GM12865 (cell line): Measurements from ENCODE around the gene ASXL2.
"Not testable (repeated sequence)": the region's sequence is repeated elsewhere in the genome, so short reads cannot be mapped to it uniquely, and the experiment has no call there.

ENCODE experiments used
- DNase-seq: peaks from one replicate; pipeline ENCODE4 v3.0.0; 2010; ENCODE audit warnings: low read depth
- H3K4me3 ChIP-seq: 2 replicates; pipeline ENCODE4 v1.5.1; 2011; ENCODE audit warnings: mild to moderate bottlenecking, low read depth, low read length, control low read depth
- CTCF ChIP-seq: IDR thresholded peaks from 2 replicates; pipeline ENCODE4 v1.5.1; 2011; ENCODE audit warnings: low read length, control low read depth, low read depth, inconsistent platforms; ENCODE audit not compliant: insufficient read depth; ENCODE audit errors: missing control alignments

The ASXL2 gene

DNA sequence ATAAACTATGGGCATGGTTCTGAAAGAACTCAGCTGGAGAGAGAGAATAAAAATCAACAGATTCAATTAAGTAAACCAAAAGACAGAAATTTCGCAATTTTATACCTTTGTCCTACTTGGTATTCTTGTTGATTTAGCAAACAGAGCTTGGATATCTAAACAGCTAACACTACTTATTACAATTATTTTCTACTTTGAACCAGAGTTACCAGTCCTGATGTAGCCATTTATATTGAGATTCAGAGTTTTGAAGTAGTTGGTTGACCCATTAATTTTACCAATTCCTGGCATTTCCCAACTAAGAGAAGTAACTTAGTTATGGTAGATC is 48.9 kb downstream of the ASXL2 start:
- DNase-seq, result no peak
- no peak for TF ChIP-seq CTCF
- no peak overlapping the region for H3K4me3 ChIP-seq

DNA sequence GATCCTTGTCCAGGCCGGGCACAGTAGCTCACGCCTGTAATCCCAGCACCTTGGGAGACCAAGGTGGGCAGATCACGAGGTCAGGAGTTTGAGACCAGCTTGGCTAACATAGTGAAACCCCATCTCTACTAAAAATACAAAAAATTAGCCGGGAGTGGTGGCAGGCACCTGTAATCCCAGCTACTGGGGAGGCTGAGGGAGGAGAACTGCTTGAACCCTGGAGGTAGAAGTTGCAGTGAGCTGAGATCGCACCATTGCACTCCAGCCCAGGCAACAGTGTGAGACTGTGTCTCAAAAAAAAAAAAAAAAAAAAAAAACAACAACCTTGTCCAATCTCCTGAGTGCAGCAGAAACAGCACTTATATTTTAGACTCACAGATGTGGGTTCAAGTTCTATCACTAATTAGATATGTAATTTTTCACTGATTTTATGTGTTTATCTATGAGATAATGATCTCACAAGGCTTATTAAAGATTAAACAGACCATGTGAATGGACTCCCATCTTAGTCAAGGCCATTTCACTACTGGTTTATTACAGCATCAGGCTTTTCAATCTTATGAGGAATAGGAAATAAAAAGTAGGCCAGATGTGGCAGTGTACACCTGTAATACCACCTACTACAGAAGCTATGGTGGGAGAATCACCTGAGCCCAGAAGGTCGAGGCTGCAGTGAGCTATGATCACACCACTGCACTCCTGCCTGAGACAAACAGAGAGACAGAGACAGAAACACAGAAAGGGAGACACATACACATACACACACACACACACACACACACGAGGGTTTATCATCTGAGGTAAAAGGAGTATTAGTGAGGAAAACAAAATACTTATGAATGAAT is 49.5 kb downstream of the ASXL2 start:
- H3K4me3 ChIP-seq, DNase-seq: not testable (repeated sequence)

DNA sequence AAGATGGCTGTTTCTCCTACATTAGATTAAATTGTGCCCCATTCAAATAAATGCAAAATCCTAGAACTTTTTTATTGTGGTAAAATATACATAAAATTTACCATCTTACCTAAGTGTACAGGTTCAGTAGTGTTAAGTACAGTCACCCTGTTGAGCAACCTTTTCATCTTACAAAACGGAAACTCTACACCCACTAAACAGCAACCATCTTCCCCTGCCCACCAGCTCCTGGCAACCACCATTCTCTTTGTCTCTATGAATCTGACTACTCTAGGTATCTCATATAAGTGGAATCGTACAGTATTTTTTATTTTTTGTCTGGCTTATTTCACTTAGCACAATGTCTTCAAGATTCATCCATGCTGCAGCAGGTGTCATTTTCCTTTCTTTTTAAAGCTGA is 53.0 kb downstream of the ASXL2 start:
- H3K4me3 ChIP-seq, result no peak overlapping the region
- peak; percentile 21 for DNase-seq
- TF ChIP-seq CTCF, result no peak

DNA sequence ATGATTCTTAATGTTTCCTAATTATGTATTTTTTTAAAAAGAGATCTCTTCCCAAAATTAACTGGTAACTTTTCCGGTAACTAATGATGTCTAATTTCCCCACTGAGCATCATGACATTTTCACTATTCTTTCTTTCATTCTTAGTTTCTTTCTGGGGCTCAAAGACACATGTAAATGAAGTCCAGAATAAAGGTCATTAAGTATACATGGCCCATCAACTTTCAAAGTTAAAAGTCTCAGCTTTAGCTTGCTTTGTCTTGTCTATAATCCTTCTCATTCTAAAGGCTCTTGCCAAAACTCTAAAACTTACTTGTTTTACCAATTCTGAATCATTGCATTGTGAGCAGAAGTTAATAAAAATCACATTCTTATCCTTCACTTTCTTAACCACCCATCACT is 53.6 kb downstream of the ASXL2 start:
- no peak for DNase-seq
- no peak overlapping the region for H3K4me3 ChIP-seq
- TF ChIP-seq CTCF, result no peak

- TF ChIP-seq CTCF, result no peak
- H3K4me3 ChIP-seq, result no peak overlapping the region
- no peak for DNase-seq
Measured at GRCh38 chr2:25824216-25824615, 54.1 kb downstream of the ASXL2 start.

DNA sequence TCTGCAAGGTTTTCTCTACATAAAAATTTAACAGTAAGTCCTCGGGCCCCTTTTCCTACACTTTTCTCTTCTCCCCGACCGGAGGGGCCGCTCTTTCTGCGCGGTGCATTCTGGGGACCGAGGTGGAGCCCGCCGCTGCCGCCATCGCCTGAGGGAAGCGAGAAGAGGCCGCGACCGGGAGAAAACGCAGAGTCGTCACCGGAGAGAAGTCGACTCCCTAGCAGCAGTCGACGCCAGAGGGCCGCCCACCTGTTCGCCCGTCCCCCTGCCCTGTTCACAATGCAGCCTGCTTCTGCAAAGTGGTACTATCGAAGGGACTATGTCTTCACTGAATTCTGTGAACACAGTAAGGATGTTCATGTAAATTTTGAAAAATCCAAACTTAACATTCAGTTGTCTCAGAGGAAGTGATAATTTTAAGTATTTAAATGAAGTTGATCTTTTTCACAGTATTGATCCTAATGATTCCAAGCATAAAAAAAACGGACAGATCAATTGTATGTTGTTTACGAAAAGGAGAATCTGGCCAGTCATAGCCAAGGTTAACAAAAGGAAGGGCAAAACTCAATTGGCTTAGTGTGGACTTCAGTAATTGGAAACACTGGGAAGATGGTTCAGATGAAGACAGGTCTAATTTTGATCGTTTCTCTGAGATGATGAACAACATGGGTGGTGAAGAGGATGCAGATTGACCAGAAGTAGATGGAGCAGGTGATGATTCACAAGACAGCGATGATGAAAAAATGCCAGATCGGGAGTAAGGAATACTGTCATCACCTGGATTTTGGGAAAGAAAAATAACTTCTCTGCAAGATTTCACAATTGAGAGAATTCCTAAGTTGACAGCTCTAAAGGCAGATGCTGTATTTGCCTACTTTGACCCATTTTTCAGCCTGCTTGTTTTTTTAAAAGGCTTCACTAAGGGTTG is 55.8 kb downstream of the ASXL2 start:
- DNase-seq, result peak; percentile 70
- peak overlapping the region; percentile 57 for H3K4me3 ChIP-seq
- TF ChIP-seq CTCF, result no peak
